HFF-Myc (cell line): Measurements from ENCODE around the gene SELENOW.
"Not testable (repeated sequence)": the region's sequence is repeated elsewhere in the genome, so short reads cannot be mapped to it uniquely, and the experiment has no call there.

Experiments used
- DNase-seq: peaks from one replicate; pipeline ENCODE4 v3.0.0-alpha.2; 2011; ENCODE audit warnings: low read depth; ENCODE audit errors: extremely low read depth
- H3K4me3 ChIP-seq: replicated peaks from 2 replicates; pipeline ENCODE4 v1.5.1; 2011; ENCODE audit warnings: low read depth, mild to moderate bottlenecking, control low read depth, low read length
- TF ChIP-seq, protein P1 (sequence below): IDR thresholded peaks from 2 replicates; pipeline ENCODE4 v1.5.1; 2012; ENCODE audit warnings: mild to moderate bottlenecking, low read depth, low read length, control low read depth; ENCODE audit errors: missing control alignments

SELENOW gene

DNA sequence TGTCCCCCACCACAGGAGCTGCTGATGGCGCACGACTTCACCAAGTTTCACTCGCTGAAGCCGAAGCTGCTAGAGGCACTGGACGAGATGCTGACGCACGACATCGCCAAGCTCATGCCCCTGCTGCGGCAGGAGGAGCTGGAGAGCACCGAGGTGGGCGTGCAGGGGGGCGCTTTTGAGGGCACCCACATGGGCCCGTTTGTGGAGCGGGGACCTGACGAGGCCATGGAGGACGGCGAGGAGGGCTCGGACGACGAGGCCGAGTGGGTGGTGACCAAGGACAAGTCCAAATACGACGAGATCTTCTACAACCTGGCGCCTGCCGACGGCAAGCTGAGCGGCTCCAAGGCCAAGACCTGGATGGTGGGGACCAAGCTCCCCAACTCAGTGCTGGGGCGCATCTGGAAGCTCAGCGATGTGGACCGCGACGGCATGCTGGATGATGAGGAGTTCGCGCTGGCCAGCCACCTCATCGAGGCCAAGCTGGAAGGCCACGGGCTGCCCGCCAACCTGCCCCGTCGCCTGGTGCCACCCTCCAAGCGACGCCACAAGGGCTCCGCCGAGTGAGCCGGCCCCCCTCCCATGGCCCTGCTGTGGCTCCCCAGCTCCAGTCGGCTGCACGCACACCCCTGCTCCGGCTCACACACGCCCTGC, 37.5 kb upstream of the SELENOW start:
- H3K4me3 ChIP-seq: no peak overlapping the region
- TF ChIP-seq, protein P1, sequence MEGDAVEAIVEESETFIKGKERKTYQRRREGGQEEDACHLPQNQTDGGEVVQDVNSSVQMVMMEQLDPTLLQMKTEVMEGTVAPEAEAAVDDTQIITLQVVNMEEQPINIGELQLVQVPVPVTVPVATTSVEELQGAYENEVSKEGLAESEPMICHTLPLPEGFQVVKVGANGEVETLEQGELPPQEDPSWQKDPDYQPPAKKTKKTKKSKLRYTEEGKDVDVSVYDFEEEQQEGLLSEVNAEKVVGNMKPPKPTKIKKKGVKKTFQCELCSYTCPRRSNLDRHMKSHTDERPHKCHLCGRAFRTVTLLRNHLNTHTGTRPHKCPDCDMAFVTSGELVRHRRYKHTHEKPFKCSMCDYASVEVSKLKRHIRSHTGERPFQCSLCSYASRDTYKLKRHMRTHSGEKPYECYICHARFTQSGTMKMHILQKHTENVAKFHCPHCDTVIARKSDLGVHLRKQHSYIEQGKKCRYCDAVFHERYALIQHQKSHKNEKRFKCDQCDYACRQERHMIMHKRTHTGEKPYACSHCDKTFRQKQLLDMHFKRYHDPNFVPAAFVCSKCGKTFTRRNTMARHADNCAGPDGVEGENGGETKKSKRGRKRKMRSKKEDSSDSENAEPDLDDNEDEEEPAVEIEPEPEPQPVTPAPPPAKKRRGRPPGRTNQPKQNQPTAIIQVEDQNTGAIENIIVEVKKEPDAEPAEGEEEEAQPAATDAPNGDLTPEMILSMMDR: no peak
- DNase-seq: no peak

DNA sequence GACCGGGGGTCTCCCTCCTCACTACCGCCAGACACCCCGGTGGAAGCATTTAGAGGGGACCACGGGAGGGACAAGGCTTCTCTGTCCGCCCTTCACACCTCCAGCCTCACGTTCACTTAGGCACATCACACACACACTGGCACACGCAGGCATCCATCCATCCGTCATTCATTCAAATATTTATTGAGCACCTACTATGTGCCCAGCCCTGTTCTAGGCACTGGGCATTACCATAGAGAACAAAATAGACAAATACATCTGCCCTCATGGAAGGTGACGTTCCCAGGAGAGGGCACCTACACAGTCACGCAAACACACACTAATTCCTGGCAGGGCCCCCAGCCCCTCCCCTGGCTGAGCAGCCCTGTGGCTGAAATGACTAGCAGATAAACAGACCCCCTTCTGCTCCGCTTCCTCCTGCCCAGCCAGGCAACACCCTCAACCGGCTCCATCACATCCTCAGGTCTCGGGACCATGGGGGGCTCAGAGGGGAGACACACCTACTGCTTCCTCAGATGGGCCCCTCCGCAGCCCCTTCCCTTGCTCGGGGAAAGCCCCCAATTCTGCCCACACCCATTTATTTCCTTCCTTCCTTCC, 36.9 kb upstream of the SELENOW start:
- TF ChIP-seq, protein P1: no peak
- no peak overlapping the region for H3K4me3 ChIP-seq
- no peak for DNase-seq

DNA sequence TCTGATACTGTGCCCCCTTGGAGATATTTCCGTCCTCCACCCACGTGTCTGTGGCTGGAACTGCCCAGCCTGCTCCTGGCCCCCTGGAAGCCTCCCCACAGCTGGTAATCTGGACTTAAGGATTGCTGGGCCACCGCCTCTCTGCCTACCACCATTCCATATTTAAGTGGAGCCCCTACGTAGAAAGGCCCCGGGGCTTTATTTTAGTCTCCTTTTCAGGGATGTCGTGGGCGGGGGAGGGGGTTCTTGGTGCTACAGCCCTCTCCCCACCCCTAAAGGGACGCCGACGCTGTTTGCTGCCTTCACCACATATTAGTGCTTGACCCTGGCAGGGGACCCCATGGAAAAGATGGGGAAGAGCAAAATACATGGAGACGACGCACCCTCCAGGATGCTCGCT, 35.9 kb upstream of the SELENOW start:
- H3K4me3 ChIP-seq: peak overlapping the region; percentile 36
- no peak for DNase-seq
- TF ChIP-seq, protein P1: no peak

DNA sequence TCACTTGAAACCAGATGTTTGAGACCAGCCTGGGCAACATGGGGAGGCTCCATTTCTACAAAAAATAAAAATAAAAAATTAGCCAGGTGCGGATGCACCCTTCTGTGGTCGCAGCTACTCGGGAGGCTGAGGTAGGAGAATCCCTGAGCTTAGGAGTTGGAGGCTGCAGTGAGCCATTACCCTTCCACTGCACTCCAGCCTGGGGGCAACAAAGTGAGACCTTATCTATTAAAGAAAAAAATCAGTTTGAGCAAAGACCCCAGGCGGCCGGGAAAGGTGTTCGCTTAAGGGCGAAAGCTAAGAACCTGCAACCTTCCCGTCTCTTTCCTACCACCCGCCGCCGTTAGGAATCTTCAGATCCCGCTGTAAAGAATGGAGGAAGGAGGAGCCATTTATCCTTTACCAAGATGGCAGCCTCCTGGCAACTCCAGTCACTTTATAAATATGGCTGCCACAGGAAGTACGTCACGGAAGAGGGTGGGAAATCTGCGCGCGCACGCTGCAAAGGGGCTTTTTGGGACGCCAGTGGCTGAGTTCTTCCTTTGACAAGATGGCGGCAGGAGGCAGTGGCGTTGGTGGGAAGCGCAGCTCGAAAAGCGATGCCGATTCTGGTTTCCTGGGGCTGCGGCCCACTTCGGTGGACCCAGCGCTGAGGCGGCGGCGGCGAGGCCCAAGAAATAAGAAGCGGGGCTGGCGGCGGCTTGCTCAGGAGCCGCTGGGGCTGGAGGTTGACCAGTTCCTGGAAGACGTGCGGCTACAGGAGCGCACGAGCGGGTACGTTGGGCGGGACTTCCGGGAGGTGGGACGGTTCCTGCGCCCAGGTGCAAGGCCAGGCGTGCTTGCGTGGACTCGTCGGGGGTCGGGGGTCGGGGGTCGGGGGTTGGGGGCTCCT, 33.2 kb upstream of the SELENOW start, which contains the start of gene NOP53:
TSS of gene NOP53 (plus strand) at position 537 of the 892 bp plus-strand sequence. CDS start at position 551, 14 bp downstream.
- peak; percentile 97 for DNase-seq
- TF ChIP-seq, protein P1: no peak
- peak within 1 kb of the TSS; percentile 73 for H3K4me3 ChIP-seq

DNA sequence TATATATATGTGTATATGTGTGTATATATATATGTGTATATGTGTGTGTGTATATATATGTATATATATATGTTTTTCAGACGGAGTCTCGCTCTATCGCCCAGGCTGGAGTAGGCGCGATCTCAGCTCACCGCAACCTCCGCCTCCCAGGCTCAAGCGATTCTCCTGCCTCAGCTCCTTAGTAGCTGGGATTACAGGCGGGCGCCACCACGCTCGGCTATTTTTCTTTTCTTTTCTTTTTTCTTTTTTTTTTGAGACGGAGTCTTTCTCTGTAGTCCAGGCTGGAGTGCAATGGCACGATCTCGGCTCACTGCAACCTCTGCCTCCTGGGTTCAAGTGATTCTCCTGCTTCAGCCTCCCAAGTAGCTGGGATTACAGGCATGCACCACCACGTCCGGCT, 32.4 kb upstream of the SELENOW start:
- H3K4me3 ChIP-seq: peak overlapping the region; percentile 73
- not testable (repeated sequence) for DNase-seq

DNA sequence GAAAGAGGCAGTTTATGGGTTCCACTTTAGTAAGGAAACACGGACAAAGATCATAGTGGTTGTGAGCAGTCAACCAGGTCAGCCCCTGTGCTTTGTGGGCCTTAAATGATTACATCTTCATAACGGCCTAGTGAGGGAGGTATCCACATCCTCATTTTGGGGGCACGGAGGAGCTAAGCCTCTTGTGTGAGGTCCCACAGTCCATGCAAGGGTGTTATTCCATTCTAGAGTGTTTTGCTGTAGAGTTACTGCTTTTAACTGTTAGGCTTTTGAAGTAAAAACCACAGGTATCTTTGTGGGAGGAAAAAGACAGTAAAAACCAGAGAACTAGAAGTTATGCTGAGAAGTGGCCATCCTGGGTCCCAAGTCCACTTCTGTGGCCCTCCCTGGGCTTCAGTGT, 29.2 kb upstream of the SELENOW start:
- no peak for DNase-seq
- TF ChIP-seq, protein P1: no peak
- no peak overlapping the region for H3K4me3 ChIP-seq

DNA sequence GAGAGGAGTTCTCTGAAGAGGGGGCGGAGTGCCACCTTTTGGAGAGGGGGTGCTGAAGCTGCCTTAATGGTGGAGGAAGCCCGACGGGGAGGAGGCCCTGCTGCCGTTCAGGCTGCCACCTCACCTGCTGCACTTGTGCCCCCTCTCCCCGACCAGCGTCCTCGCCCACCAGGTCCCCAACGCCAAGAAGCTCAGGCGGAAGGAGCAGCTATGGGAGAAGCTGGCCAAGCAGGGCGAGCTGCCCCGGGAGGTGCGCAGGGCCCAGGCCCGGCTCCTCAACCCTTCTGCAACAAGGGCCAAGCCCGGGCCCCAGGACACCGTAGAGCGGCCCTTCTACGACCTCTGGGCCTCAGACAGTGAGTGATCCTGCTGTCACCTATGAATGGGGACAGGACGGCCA, 27.8 kb upstream of the SELENOW start:
- DNase-seq: no peak
- TF ChIP-seq, protein P1: no peak
- H3K4me3 ChIP-seq: no peak overlapping the region
